CD4-positive, alpha-beta T cell treated with Interleukin-21 for 1 hour (primary cell): ENCODE results near the gene MBP.

Experiments used
- DNase-seq: peaks from one replicate; pipeline ENCODE4 v3.0.0-alpha.2; 2020

Gene MBP

DNA sequence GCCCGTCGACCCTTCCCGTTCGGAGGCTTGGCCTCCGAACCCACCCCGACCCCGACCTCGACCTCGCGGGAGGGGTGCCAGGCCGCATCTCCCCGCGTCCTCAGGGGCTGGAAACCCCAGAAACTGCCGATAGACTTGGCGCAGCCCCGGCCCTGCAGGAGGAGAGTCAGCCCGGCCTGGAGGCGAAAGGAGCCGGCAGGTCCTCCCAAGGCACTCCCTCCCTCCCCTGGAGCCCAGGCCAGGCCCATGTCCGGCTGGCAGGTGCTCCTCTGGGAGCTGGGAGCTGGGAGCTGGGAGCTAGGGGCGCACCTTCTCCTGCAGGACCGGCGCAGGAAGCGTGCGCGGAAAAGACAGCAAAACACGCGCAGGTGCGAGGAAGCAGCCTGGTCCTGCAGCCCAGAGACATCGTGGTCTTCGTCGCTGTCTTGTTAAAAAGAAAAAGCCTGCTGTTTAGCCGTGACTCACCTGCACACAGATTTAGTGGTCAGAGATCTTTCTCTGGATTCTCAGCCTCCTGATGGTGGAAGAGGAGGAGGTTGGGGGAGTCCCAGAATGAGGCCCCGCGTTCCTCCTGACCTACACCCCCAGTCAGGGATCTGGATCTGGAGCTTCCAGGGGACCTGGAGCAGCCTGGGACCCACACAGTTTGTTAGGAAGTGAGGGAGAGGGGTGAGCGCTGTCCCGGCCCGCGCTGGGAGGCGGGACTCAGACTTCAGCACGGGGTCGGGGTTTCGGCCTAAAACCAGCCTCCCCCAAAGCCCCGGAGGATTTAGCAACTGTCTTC lies 660 bp upstream of the MBP start:
- no peak for DNase-seq

- DNase-seq, result peak; percentile 45
Measured at GRCh38 chr18:77131652-77132368, 773 bp downstream of the MBP start.

DNA sequence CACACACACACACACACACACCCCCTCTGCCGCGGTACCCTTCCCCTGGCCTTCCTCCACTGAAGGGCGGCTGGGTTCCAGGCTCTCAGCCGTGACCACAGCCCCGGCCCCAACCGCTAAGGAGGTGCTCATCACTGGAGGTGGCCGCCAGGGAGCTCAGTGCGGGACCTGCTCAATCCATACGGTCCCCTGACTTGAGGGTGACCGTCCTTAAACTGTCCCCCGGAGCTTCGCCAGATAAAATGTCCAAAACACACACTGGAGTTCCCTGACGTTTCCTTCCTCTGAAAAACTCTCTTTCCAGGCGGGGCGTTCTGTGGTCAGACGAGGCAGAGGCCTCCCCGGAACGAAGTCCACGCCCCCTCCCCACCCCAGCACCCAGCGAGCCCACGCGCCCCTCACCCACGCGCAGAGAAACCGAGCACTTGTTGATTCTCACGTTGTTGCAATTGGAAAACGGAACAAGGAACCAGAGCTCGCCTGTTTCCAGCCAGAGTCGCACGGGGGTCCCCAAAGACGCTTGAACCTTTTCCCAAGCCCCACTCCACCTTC lies 1.4 kb downstream of the MBP start:
- peak; percentile 57 for DNase-seq

- DNase-seq, result peak; percentile 41
Measured at GRCh38 chr18:77130229-77131099, 2.1 kb downstream of the MBP start.

DNA sequence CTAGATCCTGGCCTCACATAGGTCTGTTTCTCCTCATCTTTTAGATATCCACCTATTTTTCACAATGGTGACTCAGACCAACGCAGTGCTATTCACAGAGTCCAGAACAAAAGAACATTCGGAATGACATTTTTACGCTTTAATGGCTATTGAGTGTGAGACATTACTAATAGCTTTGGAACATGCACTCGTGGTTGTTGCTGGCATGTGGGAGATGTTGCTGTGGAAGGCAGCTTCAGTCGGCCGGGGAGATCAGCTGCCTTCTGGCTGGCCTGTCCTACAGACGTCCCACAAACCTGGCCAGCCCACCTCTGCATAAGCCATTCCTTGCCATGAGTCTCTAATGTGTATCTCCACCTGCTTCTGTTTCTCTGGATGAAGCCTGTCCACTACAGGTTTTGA lies 3.4 kb downstream of the MBP start:
- no peak for DNase-seq

DNA sequence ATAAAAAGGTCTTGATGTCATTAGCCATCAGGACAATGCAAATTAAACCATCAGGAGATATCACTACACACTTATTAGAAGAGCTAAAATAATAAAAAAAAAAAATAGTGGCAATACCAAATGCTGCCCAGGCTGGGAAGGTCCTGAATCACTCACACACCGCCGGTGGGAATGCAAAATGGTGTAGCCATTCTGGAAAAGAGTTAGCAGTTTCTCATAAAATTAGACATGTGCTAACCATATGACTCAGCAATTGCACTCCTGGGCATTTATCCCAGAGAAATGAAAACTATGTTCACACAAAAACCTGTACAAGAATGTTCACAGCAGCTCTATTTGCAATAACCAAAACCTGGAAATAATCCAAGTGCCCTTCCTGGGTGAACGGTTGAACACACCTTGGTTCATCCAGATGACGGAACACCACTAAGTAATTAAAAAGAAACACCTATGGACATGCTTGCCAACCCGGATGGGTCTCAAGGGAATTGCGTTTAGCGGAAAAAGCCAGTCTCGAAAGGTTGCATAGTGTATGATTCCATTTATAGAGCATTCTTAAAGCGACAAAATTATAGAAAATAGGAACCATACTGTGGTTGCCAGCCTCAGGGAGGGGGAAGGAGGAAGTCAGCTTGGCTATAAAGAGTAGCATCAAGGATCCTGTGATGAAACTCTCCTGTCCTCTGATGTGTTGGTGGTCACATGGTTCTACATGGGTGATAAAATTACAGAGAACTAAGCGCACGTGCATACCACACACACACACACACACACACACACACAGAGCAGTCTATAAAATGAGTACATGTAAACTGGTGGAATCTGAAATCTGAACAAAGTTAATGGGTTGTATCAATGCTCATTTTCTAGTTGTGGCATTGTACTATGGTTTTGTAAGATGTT lies 4.6 kb downstream of the MBP start:
- DNase-seq, result peak; percentile 75

GRCh38 chr18:77124452-77124922 lies 8.1 kb downstream of the MBP start:
- DNase-seq, result peak; percentile 65

DNA sequence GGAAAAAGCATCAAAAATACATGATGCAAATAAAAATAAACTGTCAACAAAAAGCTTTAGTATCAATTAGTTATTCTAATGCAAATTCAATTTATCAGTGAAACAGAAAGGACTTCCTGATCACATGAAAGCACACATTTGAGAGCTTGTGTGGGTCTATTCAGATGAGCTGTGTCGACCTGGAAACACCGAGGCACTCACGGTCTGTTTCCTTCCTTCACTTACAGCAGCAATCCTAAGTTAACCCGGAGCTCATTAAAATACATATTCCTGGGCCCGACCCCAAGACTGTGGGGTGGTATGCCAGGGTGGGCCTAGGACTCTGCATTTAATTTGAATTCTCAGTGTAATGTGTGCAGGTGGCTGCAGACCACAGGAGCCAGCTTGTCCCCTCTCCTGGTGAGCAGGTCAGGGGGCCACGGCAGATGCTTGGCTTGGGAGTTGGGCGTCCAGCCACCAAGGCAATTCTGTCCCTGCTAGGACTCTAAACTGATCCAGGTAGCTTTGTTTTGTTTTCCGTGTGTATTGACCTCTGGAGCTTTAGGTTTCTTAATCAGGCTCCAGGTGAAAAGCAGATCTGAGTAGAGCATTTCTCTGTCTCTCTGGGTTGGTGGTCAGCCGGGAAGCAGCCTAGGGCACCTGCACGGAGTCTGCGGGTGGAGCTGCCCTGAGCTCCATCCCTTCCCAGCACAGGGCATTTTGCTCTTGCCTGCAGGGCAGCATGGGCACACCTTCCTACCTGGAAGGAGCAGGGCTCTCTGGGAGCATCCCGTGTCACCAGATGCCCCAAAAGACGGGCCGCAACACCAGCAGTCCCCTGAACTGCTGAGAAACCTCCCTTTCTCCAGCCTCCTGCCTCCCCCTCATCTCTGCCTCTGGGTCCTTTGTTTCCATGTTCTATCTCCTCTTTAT lies 9.0 kb downstream of the MBP start:
- DNase-seq, result no peak

- no peak for DNase-seq
Measured at GRCh38 chr18:77121523-77121922, 11.1 kb downstream of the MBP start.

DNA sequence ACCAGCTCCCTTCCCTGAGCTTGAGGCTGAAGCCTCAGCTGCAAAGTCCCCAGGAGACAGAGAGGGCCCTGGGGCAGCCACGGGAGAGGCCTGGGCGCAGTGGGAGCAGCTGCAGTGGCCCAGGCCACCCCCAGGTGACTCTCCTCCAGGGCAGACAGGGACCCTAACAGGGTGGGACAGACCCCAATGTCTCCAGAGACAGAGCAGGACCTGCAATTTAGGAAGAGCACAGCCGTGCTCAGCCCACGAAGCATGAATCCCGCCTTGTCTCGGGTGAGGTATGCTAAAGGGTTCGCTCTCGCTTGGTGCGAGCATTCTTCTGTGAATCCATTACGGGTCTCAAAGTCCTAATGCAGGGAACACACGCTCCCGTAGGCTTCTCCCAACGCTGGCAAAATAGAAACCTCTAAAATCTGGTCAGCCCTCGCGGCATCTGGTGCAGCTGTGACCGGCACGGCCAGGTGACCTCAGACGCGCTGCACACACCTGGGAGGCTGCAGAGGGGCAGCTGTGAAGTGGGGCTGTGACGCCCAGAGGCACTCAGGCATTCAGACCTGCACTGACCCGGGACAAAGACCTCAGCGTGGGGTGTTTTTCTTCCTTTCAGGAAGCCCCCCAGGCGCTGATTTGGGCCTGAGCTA lies 12.6 kb downstream of the MBP start:
- DNase-seq, result no peak

GRCh38 chr18:77119101-77119850 lies 13.3 kb downstream of the MBP start:
- DNase-seq, result no peak

- DNase-seq, result no peak
Measured at GRCh38 chr18:77118256-77119090, 14.1 kb downstream of the MBP start.

GRCh38 chr18:77116201-77117080 lies 16.1 kb downstream of the MBP start:
- DNase-seq, result no peak

DNA sequence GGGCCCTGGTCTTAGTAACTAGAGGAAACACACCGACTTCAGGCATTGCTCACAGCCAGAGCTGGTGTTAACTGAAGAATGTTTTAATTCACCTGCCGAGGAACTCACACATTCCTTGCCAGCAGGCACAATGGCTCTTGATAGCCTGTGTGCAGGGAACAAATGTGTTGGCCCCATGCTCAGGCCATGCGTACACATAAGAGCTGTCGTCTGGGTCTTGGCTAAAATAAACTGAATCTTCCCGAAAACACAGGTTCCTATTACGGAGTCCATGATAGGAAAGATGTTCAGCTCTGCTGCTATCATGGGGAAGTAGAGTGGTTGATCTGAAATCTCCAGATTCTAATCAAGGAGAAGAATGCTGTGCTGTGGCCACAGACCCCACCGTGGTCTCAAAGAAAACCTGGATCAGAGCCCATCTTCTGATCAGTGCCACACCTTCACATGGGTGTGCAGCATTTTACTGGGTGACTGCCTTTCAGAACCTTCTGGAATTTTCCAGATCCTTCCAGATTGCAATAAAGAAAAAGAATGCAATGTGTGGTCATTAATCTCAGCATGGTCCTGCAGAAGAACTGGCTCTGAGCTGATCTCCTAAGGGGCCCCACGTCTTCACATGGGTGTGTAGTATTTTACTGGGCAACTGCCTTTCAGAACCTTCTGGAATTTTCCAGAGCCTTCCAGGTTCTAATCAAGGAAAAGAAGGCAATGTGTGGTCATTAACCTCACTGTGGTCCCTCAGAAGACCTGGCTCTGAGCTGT lies 17.2 kb downstream of the MBP start:
- no peak for DNase-seq

DNA sequence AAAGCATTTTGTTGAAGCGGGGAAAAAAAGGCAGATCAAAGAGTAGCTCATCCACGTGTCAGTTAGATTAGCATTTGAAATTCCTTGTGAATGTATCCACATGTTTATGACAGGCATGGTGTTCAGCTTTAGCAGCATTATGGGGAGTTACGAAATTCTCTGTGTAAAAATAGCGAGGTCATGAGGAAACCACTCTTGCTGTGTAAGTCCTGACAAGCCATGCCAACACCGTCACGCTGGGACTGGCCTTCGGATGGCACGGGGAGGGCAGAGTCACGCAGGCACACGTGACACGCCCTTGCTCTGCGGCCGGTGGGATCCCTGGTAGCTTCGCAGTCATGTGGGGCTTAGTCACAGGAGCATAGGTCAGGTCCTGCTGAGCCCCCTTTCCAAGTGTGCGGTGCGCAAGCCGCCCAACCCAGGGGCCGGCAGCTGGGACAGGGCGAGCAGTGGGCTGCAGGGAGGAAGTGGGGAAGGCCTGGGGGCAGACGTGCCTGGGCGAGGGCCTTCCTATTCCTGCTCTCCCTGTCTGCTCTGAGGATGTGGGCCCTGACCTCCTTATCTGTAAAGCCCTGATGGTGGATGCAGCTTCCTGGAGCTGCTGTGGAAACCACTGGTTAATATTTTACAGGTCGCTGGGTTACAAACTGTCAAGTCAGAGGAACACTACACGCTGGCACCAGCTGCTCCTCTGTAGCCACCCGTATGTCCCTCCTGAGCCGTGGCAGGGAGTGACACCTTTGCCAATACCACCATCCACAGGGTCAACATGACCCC lies 18.0 kb downstream of the MBP start:
- no peak for DNase-seq

DNA sequence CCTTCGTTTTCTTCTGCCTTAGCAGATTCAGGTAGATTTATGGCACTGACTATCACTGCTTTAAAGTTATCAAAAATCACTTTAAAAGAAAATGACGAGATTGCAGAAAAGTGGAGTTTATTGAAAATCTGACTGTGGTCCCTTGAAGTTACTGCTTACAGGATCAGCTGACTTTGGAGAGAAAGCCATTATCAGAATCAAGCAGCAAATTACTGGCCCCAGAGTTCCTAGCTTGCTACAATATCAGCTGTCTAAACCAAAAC lies 18.5 kb downstream of the MBP start:
- DNase-seq, result no peak
